ENCODE results near the gene LCOR.

The LCOR gene

GRCh38 chr10:96964131-96964530 lies 132.0 kb downstream of the LCOR start:
- TF ChIP-seq TCF12 (IDR thresholded peaks at IDR 0.05; ENCODE audit: low read depth) (no peak), CEBPB (IDR thresholded peaks at IDR 0.05) (no peak), USF1 (IDR thresholded peaks at IDR 0.05) (no peak), CREB1 (IDR thresholded peaks at IDR 0.05; ENCODE audit: low read depth) (no peak), YY1 (IDR thresholded peaks at IDR 0.05; ENCODE audit: low read depth) (no peak), TAF1 (IDR thresholded peaks at IDR 0.05; ENCODE audit: low read depth) (no peak), EP300 (IDR thresholded peaks at IDR 0.05; ENCODE audit: borderline replicate concordance) (no peak), ZBTB7A (IDR thresholded peaks at IDR 0.05; ENCODE audit: low read depth) (no peak), TEAD4 (IDR thresholded peaks at IDR 0.05) (no peak), REST (IDR thresholded peaks at IDR 0.05; ENCODE audit: low read depth) (no peak), MAX (IDR thresholded peaks at IDR 0.05) (no peak), FOXM1 (IDR thresholded peaks at IDR 0.05; ENCODE audit: borderline replicate concordance, low read depth) (no peak)

- TF ChIP-seq EP300 (IDR thresholded peaks at IDR 0.05; ENCODE audit: borderline replicate concordance) (no peak), USF1 (IDR thresholded peaks at IDR 0.05) (no peak), REST (IDR thresholded peaks at IDR 0.05; ENCODE audit: low read depth) (no peak), EGR1 (IDR thresholded peaks at IDR 0.05) (no peak), FOXM1 (IDR thresholded peaks at IDR 0.05; ENCODE audit: borderline replicate concordance, low read depth) (no peak), TEAD4 (IDR thresholded peaks at IDR 0.05) (no peak), ZBTB7A (IDR thresholded peaks at IDR 0.05; ENCODE audit: low read depth) (no peak), MAX (IDR thresholded peaks at IDR 0.05) (no peak), CREB1 (IDR thresholded peaks at IDR 0.05; ENCODE audit: low read depth) (no peak), RAD21 (IDR thresholded peaks at IDR 0.05; ENCODE audit: low read depth) (no peak), TAF1 (IDR thresholded peaks at IDR 0.05; ENCODE audit: low read depth) (no peak), CEBPB (IDR thresholded peaks at IDR 0.05) (no peak), TCF12 (IDR thresholded peaks at IDR 0.05; ENCODE audit: low read depth) (no peak), NFIC (IDR thresholded peaks at IDR 0.05) (no peak), YY1 (IDR thresholded peaks at IDR 0.05; ENCODE audit: low read depth) (no peak)
These were observed 135.7 kb downstream of the LCOR start for GRCh38 chr10:96967847-96968246.

- no peak for TF ChIP-seq MAX (IDR thresholded peaks at IDR 0.05)
- no peak for TF ChIP-seq CEBPB (IDR thresholded peaks at IDR 0.05)
- TF ChIP-seq NFIC (IDR thresholded peaks at IDR 0.05), result no peak
- TF ChIP-seq TAF1 (IDR thresholded peaks at IDR 0.05; ENCODE audit: low read depth), result no peak
- no peak for TF ChIP-seq CREB1 (IDR thresholded peaks at IDR 0.05; ENCODE audit: low read depth)
These were observed 136.8 kb downstream of the LCOR start for GRCh38 chr10:96968682-96969423.

GRCh38 chr10:96971324-96971723 lies 139.2 kb downstream of the LCOR start:
- no peak for TF ChIP-seq CREB1 (IDR thresholded peaks at IDR 0.05; ENCODE audit: low read depth)
- peak; percentile 53; the same call in 1 of the 2 replicates for TF ChIP-seq REST (IDR thresholded peaks at IDR 0.05; ENCODE audit: low read depth)
